GM15510 (cell line): ENCODE measurements around the gene C2orf78.
"Not testable (repeated sequence)": the region's sequence is repeated elsewhere in the genome, so short reads cannot be mapped to it uniquely, and the experiment has no call there.

Experiments
- POLR2A ChIP-seq: IDR thresholded peaks from 3 replicates; pipeline ENCODE4 v1.6.1; 2011; ENCODE audit warnings: borderline replicate concordance; ENCODE audit not compliant: insufficient read length; ENCODE audit errors: extremely low read depth

The C2orf78 gene, protein sequence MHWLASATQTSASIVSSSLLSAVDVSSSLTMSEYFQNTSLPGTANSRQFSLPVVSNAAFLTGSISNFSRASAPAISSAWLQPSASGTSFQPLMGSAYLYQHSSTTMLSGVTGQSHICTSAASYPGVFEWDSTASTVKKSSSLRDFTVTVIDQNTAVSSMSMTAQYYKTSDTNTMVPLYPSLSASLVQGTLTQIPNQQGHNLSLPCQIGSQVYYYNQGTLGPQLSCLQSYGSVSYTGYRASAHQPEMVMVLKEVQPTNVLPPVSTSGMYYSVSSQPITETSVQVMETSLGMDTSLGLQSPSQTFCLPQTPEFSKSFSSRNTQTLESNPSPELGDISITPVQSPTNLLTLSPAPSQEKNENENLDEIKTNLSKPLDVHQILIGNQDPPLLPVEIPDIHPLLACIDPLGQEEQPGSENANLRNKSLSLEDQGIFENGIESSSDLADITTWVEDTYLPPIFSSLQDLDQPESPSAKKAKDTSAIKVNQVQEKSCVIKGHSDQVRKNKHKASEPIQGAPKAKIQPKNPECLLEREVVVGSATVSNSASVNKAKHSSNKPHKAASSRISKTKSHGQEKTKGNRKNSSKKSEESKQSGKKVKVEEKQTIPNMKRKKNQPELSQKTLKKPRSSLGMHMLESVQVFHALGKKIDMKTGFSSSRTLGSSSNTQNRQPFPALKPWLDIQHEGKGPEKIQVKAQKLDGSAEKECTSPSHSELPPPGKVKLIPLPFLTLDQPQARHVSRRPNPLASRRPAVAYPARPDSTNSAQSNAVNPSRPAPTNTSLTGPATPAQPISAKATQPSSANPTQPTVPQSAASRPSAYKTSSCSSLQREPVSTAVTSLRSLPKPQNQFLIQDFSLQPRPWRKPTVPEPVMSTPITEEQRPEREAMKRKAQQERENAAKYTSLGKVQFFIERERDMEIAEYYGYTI

DNA sequence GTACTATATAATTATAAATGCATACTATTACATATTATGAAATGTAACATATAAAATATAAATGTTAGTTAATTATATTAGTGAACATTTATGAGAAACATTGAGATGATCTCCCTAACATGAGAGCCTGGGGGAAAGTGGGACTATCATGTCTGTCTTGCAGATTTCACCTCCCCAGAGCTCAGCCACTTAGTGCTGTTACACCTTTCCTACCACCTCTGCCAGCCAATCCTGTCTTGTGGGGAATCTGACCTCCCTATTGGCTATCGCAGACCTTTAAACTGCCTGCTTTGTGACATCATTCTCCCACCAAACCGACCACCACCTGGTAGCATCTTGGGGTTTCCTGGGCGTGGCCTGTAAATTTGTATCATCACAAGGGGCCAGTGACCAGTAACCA, at the start of gene C2orf78:
Gene C2orf78 (plus strand): TSS at position 301 of the 400 bp plus-strand sequence. CDS start 127 bp downstream, outside the sequence.
- not testable (repeated sequence) for TF ChIP-seq POLR2A

DNA sequence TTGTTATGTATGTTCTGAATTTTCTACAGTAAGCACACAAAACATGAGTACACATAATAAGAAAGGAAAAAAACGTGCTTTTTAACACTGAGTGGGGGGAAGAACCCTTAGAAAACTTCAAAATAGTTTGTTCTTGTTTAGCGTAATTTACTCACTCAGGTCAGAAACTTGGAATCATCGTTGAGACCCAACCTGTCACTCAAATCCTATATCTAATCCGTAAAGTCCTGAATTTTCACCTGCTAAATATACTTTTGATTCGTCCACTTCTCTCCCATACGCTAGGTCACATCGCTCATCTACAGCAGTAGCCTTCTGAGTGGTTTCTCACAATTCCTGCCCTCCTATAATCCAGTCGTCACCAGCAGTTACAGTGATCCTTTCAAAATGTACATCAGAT, 47.6 kb upstream of the C2orf78 start:
- no peak for TF ChIP-seq POLR2A

DNA sequence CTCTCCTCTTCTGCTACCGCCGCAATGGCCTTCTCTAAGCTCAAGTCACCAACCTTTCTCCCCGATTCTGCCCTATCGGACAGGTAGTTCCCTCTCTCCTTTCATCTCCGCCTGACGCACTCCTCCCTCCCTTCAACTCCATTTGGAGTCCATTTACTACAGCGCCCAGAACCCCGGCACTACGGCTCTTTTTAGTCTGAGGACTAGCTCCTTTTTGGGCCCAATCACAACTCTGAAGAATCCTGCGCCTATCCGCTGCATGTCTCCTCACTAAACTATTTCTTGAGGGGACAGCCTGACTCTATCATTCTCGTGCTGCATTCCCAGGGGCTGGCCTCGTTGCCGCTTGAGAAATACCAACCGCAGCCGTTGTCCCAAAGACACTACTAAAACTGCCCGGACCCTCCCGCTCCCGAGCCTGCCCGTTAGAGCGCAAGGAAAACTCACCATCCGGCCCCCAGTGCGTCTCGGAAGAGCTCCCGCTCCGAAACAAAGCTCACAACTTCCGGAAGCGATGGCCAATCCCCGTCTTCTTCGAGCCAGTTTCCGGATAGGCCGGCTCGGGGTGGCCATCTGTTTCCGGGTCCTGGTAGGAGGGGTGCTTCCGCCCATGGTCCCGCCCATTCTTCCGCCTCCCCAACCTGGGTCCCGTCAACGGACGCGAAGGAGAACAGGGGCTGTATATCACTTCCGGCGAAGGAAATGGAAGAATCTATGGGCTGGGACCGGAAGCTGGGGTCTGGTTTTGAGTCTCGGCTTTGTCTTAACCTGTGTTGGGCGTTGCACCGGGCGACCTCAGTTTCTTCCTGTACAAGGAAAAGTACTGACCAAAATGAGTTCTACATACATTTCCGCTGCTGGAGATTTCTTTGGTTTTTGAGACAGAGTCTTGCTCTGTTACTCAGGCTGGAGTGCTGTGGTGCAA, 46.9 kb upstream of the C2orf78 start, which contains the start of gene TPRKB:
Gene TPRKB (minus strand): TSS at position 491 of the 925 bp plus-strand sequence. CDS start 2,776 bp downstream, outside the sequence.
- peak; percentile 83 for TF ChIP-seq POLR2A

DNA sequence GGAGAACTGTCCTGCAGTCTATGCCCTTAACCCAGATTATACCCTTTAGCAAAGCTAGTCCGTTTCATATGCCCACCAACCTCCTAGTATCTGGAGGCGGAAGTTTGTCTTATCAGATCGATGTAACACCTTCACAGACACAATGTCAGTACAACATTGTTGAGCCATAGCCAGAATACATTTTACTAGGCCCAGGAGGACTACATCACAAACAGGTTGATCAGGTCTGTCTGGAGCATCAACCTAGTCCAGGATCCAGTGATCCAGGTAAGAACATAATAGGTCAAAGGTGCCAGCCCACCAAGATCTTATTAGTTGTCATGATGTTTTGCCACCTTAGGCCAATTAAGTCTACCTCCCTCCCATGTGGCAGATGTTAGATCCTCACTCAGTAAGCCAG, 44.9 kb upstream of the C2orf78 start:
- no peak for TF ChIP-seq POLR2A

DNA sequence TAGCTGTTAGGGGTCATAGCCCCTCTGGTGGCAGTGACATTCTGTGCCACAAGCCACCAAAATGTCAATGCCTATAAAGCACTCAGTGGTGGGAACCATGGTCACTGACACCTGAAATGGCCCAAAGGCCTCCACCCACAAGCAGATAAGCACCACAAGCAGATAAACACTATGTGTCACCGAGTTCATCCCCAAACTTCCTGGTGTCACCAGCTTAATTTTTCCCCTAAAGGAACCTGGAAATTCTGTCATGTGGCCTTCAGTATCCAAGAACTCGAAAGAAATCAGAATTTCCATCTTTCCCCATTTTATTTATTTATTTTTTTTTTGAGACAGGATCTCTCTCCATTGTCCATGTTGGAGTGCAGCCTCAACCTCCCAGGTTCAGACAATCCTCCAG, 43.2 kb upstream of the C2orf78 start:
- no peak for TF ChIP-seq POLR2A

DNA sequence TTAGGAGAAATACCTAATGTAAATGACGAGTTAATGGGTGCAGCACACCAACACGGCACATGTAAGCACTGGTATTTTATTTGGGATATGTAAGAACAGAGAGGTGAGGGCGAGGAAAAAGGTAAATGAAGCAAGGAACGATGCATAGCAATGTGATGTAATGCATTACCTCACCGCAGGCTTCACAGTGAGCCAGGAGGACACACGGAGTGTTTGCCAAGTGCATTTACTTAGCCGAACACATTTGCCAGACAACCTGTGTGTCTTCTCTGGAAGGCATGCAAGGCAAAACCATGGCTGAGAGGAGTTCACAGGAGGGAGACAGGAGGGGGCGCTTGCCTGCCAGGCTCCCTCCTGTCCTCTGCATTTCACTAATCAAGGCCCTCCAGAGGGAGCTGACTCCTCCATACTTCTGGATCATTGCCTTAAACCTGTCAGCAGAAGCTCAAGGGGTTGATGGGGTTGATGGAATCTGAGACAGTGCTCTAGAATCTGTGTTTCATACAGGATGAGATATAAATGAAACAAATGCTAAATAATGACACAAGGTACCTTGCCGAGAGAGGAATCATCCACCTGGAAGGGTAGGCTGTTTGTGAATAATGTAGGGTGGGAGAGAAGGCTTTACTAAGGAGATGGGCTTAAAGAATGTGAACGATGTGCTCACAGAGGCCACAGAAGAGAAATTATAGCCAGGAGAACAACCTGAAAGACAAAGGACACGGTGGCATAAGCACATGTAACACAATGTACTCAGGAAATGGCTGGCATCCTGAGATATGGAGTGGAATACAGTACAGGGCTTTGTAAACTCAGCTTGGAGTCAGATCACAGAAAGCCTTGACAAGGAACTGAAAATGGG, 37.7 kb upstream of the C2orf78 start:
- TF ChIP-seq POLR2A = no peak

DNA sequence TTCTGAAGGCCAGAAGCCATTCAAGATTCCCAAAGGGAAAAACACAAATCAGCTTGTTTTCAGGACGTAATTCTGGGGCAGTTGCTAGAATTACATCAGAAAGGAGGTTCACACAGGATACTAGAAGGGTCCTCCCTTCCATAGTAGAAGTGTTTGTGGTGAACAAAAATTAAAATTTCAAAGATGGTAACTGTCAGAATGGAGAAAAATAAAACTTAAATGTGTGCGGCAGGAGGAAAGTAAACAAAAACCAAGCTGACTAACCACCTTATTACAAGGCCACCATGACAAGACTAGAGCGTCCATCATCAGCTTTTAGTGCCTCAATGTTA, 37.1 kb upstream of the C2orf78 start:
- no peak for TF ChIP-seq POLR2A

DNA sequence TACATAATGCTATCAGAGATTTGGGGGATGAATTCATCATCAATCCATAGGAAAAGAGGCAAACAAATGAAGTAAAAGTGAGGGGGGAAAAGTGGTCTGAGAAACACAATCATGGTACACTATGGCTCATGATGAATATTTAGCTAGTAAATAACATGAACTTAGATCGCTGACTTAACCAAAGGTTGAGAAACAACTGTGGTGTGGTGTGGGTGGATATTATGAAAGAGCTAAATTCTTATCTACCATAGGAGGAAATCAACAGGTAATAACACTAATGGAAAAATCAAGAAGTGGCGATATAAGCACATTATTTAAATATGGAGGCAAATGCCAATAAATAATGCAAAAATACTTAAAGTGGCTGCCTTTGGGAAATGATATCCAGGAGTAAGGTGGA, 34.7 kb upstream of the C2orf78 start:
- TF ChIP-seq POLR2A = no peak

DNA sequence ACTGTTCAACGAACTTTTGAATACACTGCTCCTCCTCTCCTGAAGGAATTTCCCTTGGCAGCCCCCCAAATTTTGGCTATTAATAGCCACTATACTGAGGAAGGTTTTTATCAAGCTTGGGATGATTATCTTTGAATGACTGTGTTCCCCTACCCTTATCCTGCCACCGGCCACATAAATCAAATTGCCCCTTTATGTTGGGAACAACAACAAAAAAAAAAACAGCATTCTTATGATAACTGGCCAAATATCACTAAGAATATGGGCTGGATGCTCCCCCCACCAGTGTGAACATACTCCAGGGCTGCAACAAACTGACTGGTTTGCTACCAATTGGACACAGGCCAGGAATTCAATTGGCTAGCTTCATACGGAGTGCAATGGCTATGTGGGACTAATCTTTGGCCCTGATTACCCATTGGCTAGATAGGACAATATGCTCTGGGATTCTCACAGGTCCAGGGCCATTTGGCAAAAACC, 24.7 kb upstream of the C2orf78 start:
- TF ChIP-seq POLR2A = no peak

DNA sequence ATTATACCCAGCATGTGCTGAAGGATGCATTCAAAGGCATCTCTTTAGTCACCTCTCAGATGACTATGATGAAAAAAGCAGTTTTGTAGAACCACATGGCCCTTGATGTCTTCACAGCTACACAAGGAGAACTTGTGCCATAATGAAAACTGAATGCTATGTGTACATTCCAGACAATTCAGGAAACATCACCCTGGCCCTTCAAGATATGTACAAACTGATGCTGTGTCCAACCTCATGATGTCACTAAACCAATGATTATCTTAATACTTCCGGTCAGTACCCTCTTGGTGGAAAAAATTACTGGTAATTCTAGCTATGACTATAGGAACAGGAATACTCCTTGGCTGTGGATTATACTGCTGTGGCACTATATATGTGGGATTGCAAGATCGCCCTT, 24.1 kb upstream of the C2orf78 start:
- TF ChIP-seq POLR2A = no peak

DNA sequence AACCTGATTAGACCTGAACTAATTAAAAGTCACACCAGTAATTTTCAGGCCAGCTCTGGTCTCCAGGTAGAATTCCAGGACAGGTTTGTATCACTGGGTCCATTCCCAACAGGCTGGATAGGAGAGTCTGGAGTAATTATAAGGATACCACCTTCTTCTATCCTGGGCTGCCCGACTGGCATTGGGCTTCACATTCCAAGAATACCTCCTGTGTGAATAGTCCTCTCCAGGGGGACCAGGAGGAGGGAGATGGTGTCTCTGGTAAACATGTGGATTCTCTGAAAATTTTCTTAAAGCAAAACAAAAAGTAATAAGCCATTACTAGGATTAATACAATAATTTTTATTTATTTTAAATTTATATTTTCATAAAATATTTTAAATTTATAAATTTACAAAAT, 21.4 kb upstream of the C2orf78 start:
- no peak for TF ChIP-seq POLR2A

DNA sequence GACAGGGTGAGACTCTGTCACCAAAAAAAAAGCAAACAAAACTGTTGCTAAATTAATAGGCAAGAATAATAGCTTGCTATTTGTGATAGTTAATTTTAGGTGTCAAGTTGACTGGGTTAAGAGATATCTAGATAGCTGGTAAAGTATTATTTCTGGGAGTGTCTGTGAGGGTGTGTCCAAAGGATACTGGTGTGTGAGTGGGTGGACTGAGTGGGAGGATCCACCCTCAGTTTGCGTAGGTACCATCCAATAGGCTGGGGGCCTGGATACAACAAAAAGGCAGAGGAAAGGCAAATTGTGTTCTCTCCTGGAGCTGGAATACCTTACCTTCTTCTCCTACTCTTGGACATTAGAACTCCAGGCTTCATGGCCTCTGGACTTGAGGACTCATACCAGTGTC, 19.0 kb upstream of the C2orf78 start:
- no peak for TF ChIP-seq POLR2A

DNA sequence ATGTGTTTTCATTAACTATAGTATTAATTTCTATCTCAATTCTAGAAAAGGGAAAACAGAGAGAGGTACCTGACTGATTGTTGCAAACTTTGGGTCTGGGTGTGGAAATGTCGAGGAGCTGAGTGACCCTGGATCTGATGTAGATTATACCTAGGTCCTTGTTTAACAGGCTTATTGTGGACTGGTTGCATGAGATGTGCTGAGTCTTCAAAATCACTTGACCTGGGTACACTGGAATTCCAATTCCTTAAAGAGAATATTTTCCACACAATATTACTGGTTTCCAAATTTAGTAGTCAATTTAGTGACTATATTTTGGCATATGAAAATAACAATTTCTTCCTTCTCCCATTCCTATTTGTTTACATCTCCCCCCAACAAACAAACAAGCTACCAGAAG, 17.6 kb upstream of the C2orf78 start:
- TF ChIP-seq POLR2A = no peak
